NB4 (cell line): ENCODE measurements around the gene ANKRD13D.

ENCODE experiments used
- DNase-seq: peaks from one replicate; pipeline ENCODE4 v3.0.0; 2010; ENCODE audit warnings: low read depth
- H3K4me3 ChIP-seq: one replicate; pipeline ENCODE4 v1.5.1; 2011; ENCODE audit warnings: mild to moderate bottlenecking, low read depth, low read length, moderate library complexity
- MYC ChIP-seq: IDR thresholded peaks from 2 replicates; pipeline ENCODE4 v1.6.1; 2011; ENCODE audit warnings: low read depth, low read length
- POLR2A ChIP-seq: IDR thresholded peaks from 2 replicates; pipeline ENCODE4 v1.6.1; 2011; ENCODE audit warnings: mild to moderate bottlenecking; ENCODE audit not compliant: insufficient read length; ENCODE audit errors: extremely low read depth
- TF ChIP-seq, protein P1 (sequence below): IDR thresholded peaks from 2 replicates; pipeline ENCODE4 v1.6.1; 2011; ENCODE audit warnings: low read depth, low read length
- TF ChIP-seq, protein P2 (sequence below): IDR thresholded peaks from one replicate; pipeline ENCODE4 v1.5.1; 2012; ENCODE audit warnings: low read depth, low read length

Gene ANKRD13D

GRCh38 chr11:67303835-67304411 lies 14.8 kb downstream of the ANKRD13D start:
- peak; percentile 27 for DNase-seq
- H3K4me3 ChIP-seq = no peak overlapping the region
- TF ChIP-seq POLR2A (no peak), MYC (no peak)
- TF ChIP-seq, protein P1, sequence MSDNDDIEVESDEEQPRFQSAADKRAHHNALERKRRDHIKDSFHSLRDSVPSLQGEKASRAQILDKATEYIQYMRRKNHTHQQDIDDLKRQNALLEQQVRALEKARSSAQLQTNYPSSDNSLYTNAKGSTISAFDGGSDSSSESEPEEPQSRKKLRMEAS = no peak
- TF ChIP-seq, protein P2, sequence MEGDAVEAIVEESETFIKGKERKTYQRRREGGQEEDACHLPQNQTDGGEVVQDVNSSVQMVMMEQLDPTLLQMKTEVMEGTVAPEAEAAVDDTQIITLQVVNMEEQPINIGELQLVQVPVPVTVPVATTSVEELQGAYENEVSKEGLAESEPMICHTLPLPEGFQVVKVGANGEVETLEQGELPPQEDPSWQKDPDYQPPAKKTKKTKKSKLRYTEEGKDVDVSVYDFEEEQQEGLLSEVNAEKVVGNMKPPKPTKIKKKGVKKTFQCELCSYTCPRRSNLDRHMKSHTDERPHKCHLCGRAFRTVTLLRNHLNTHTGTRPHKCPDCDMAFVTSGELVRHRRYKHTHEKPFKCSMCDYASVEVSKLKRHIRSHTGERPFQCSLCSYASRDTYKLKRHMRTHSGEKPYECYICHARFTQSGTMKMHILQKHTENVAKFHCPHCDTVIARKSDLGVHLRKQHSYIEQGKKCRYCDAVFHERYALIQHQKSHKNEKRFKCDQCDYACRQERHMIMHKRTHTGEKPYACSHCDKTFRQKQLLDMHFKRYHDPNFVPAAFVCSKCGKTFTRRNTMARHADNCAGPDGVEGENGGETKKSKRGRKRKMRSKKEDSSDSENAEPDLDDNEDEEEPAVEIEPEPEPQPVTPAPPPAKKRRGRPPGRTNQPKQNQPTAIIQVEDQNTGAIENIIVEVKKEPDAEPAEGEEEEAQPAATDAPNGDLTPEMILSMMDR = no peak

GRCh38 chr11:67304511-67305113 lies 15.5 kb downstream of the ANKRD13D start:
- H3K4me3 ChIP-seq = no peak overlapping the region
- DNase-seq = peak; percentile 25
- TF ChIP-seq, protein P1 = no peak
- TF ChIP-seq POLR2A (no peak), MYC (no peak)

- TF ChIP-seq POLR2A (no peak), MYC (no peak)
- TF ChIP-seq, protein P2 = no peak
- TF ChIP-seq, protein P1 = no peak
- H3K4me3 ChIP-seq = no peak overlapping the region
These were observed 17.9 kb downstream of the ANKRD13D start for GRCh38 chr11:67306769-67307544.

DNA sequence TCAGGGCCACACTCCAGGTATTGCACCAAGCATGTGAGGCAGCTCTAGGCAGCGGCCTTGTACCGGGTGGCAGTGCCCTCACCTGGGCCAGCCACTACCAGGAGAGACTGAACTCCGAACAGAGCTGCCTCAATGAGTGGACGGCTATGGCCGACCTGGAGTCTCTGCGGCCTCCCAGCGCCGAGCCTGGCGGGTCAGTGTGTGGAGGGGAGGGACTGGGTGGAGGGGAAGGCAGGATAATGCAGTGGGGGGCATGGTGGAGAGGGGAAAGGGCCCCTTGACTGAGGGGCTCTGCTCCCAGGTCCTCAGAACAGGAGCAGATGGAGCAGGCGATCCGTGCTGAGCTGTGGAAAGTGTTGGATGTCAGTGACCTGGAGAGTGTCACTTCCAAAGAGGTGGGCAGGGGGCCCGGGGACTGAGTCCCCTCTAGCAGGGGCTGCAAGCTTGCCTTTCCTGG lies 18.5 kb downstream of the ANKRD13D start:
- no peak overlapping the region for H3K4me3 ChIP-seq
- DNase-seq = no peak
- TF ChIP-seq, protein P1 = no peak
- no peak for TF ChIP-seq POLR2A
- TF ChIP-seq MYC = no peak
- TF ChIP-seq, protein P2 = no peak

More at GRCh38 chr11:67306769-67307544, 17.9 kb downstream of the ANKRD13D start:
- no peak for DNase-seq

GRCh38 chr11:67308031-67308866 lies 19.1 kb downstream of the ANKRD13D start:
- DNase-seq = no peak
- TF ChIP-seq POLR2A = no peak
- TF ChIP-seq MYC = no peak
- TF ChIP-seq, protein P1 = no peak
- TF ChIP-seq, protein P2 = no peak
- H3K4me3 ChIP-seq = no peak overlapping the region
